Effector memory CD8-positive, alpha-beta T cell (primary cell): ENCODE data around the gene MYO7A.
A peak's percentile ranks its signal among the peaks of the same experiment; 100 is the strongest.

Experiments used
- ATAC-seq: fragments of 150-1000 bp; cut with Tn5 transposase; replicated peaks from 2 replicates; pipeline ENCODE4 v1.10.0; 2021; ENCODE audit warnings: mild to moderate bottlenecking, moderate library complexity
- DNase-seq, 3 experiments: peaks; one replicate each; pipeline ENCODE4 v3.0.0; 2021
- H3K27ac Mint-ChIP-seq, 2 donors: one replicate each; pipeline ENCODE4 v1.8.0; 2022; ENCODE audit warnings: mild to moderate bottlenecking in 2 of 2, mixed read lengths in 2 of 2, moderate library complexity in 2 of 2
- H3K27me3 Mint-ChIP-seq, 2 donors: one replicate each; pipeline ENCODE4 v1.8.0; 2022; ENCODE audit warnings: mixed read lengths in 2 of 2
- H3K36me3 Mint-ChIP-seq: one replicate; pipeline ENCODE4 v1.8.0; 2022; ENCODE audit warnings: mild to moderate bottlenecking, moderate library complexity, mixed read lengths; ENCODE audit not compliant: insufficient read depth
- H3K4me1 Mint-ChIP-seq, 2 donors: one replicate each; pipeline ENCODE4 v1.8.0; 2022; ENCODE audit warnings: low read depth in 2 of 2, mixed read lengths in 2 of 2
- H3K4me3 Mint-ChIP-seq, 2 donors: one replicate each; pipeline ENCODE4 v1.8.0; 2022; ENCODE audit warnings: mild to moderate bottlenecking in 2 of 2, mixed read lengths in 2 of 2, moderate library complexity in 2 of 2
- H3K9me3 Mint-ChIP-seq, 2 donors: one replicate each; pipeline ENCODE4 v1.8.0; 2022; ENCODE audit warnings: mixed read lengths in 2 of 2

The MYO7A gene

DNA sequence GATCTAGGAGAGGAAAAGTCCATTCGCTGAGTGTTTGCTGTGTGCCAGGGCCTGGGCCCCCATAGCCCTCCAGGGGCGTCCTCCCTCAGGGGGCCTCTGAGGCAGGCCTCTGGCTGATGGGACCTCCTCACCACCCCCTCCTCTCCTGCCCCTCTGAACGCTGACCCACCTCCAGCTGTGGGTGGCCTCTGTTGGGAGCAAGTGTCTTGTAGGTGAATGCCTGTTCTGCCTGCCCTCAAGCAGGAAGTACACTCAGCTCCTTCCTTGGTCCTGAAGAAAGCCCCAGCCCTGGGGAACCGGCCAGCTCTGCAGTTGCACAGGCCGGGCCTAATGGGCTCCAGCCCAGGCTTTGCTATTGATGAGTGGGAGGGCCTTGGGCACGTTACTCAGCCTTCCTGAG, 3.5 kb downstream of the MYO7A start:
- no peak for ATAC-seq
- H3K27me3 Mint-ChIP-seq: peaks cover 0 to 15% of the 10 kb centered on the region in 2 donors

DNA sequence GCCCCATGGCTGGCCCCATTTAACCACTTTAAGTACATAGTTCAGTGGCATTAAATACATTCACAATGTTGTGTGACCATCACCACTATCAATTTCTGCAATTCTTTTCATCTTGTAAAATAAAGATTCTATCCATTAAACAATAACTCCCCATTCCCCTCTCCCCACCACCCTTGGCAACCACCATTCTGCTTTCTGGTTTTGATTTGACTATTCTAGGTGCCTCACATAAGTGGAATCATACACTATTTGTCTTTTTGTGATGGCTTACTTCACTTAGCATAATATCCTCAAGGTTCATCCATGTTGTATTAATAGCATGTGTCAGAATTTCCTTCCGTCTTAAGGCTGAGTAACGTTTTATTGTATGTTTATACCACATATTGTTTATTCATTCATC, 7.0 kb downstream of the MYO7A start:
- H3K36me3 Mint-ChIP-seq: no peaks in the 10 kb centered on the region
- ATAC-seq (no peak), DNase-seq (no peak)
- H3K9me3 Mint-ChIP-seq: no peaks in the 10 kb centered on the region
- H3K4me1 Mint-ChIP-seq: peaks cover 0 to 2% of the 10 kb centered on the region in 2 donors
- peaks cover 0 to 31% of the 10 kb centered on the region in 2 donors for H3K27me3 Mint-ChIP-seq
- no peak overlapping the region for H3K4me3 Mint-ChIP-seq
- no peak overlapping the region for H3K27ac Mint-ChIP-seq

More for the DNA sequence above, 3.5 kb downstream of the MYO7A start:
- Mint-ChIP-seq H3K27ac (peak overlapping the region in 1 of 2 donors; percentile 75), H3K4me1 (peaks cover 10% of the 10 kb centered on the region in 2 donors), H3K36me3 (no peaks in the 10 kb centered on the region), H3K9me3 (no peaks in the 10 kb centered on the region), H3K4me3 (no peak overlapping the region)
- DNase-seq: no peak

- H3K27me3 Mint-ChIP-seq: peaks cover 0 to 32% of the 10 kb centered on the region in 2 donors
- no peak overlapping the region for H3K27ac Mint-ChIP-seq
- H3K36me3 Mint-ChIP-seq: no peaks in the 10 kb centered on the region
- DNase-seq (no peak), ATAC-seq (no peak)
- H3K4me1 Mint-ChIP-seq: peaks cover 0 to 2% of the 10 kb centered on the region in 2 donors
- H3K4me3 Mint-ChIP-seq: no peak overlapping the region
- no peaks in the 10 kb centered on the region for H3K9me3 Mint-ChIP-seq
These were observed 8.0 kb downstream of the MYO7A start for GRCh38 chr11:77136074-77136473.

DNA sequence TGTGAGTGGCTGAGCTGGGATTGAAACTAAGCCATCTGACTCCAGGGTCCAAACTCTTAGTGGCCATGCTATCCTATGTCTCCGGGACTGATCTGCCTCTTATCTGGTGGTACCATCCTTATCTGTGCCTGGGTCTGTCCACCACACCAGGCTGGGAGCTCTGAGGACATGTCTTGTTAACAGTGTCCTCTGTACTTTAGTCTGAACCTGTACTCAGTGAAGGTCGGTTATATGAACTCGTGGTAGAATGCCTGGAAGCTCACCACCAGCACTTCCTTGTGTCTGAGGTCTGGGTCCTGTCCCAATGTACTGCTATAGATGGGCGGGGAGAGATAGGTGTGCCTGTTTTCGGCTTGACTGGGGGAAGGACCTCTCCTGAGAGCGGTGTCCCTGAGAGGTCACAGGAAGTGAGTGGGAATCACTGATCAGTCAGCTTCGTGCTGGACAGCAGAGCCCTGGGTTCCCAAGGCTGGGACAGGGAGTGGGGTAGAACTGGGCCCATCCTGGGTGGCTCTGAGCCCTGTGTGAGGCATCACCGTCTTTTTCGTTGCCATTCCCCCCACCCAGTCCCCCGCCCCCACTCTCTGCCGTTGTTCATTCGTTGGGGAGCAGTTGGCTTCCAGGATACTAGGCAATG, 8.9 kb downstream of the MYO7A start:
- ATAC-seq: no peak
- Mint-ChIP-seq H3K27me3 (peaks cover 0 to 32% of the 10 kb centered on the region in 2 donors), H3K36me3 (no peaks in the 10 kb centered on the region)

GRCh38 chr11:77137421-77137820, 9.4 kb downstream of the MYO7A start:
- no peak overlapping the region for H3K4me3 Mint-ChIP-seq
- no peak overlapping the region for H3K27ac Mint-ChIP-seq
- peaks cover 3% of the 10 kb centered on the region for H3K36me3 Mint-ChIP-seq
- H3K4me1 Mint-ChIP-seq: peaks cover 8 to 12% of the 10 kb centered on the region in 2 donors
- peaks cover 0 to 32% of the 10 kb centered on the region in 2 donors for H3K27me3 Mint-ChIP-seq
- ATAC-seq (no peak), DNase-seq (no peak)
- no peaks in the 10 kb centered on the region for H3K9me3 Mint-ChIP-seq

More for the DNA sequence above, 8.9 kb downstream of the MYO7A start:
- Mint-ChIP-seq H3K9me3 (no peaks in the 10 kb centered on the region), H3K4me3 (no peak overlapping the region), H3K4me1 (peaks cover 3 to 7% of the 10 kb centered on the region in 2 donors), H3K27ac (no peak overlapping the region)
- no peak for DNase-seq

DNA sequence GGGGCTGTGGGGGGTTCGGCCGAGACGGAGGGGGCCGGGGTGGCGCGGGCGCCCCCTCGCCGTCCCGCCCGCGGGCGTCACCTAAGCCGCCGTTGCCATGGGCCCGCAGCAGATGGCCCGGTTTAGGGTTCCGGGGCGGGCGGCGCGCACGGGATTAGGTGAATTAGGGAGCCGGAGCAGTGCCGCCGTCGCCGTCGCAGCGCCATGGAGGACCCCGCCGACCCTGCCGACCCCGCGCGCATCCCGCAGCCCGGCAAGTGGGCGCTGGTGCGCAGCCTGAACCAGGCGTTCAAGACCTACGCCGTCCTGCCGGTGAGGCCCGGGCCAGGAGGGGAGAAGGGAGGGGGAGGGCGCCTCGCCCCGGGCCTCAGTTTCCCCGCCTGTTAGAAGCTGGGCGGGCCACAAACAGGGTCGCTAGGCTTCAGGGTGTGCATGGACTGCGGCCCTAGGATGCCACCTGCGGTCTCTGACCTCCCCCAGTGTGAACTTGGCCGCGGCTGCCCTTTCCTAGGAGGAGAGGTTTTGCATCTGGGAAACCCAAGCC, 10.1 kb downstream of the MYO7A start:
- peaks cover 12 to 18% of the 10 kb centered on the region in 2 donors for H3K4me1 Mint-ChIP-seq
- peaks cover 0 to 32% of the 10 kb centered on the region in 2 donors for H3K27me3 Mint-ChIP-seq
- no peak for DNase-seq
- no peak for ATAC-seq
- H3K4me3 Mint-ChIP-seq: no peak overlapping the region
- peaks cover 3% of the 10 kb centered on the region for H3K36me3 Mint-ChIP-seq
- H3K9me3 Mint-ChIP-seq: no peaks in the 10 kb centered on the region
- H3K27ac Mint-ChIP-seq: no peak overlapping the region

GRCh38 chr11:77139201-77139600, 11.2 kb downstream of the MYO7A start:
- ATAC-seq (no peak), DNase-seq (no peak)
- H3K9me3 Mint-ChIP-seq: no peaks in the 10 kb centered on the region
- H3K36me3 Mint-ChIP-seq: peaks cover 3% of the 10 kb centered on the region
- no peak overlapping the region for H3K27ac Mint-ChIP-seq
- peaks cover 16 to 22% of the 10 kb centered on the region in 2 donors for H3K4me1 Mint-ChIP-seq
- H3K27me3 Mint-ChIP-seq: peaks cover 0 to 32% of the 10 kb centered on the region in 2 donors
- no peak overlapping the region for H3K4me3 Mint-ChIP-seq

DNA sequence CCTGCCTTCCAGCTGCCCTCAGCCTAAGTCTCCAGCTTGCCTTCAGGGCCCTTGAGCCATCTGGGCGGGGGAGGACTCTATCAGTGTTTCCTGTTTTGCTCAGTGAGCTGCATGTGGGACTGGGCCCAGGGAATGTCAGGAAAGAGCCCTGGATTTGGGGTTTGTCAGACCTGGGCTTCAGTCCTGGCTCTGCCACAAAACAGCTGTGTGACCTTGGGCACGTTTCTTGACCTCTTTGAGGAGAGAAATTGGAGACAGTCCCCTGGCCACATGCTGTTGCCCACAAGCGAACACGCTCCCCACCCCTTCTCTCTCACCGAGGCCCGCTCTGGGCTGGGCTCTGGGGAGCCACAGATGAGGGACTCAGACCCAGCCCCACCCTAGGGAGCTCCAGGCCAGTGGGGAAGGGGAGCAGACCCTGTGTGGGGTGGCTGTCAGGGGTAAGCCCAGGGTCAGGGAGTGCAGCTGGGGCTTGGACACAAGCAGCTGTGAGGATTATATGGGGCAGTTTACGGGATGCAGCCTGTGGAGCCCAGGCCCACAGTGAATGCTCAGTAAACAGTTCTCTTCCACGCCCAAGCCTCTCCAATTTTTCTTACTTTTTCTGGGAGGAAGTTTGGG, 12.3 kb downstream of the MYO7A start:
- peaks cover 3% of the 10 kb centered on the region for H3K36me3 Mint-ChIP-seq
- H3K4me1 Mint-ChIP-seq: peaks cover 16 to 22% of the 10 kb centered on the region in 2 donors
- ATAC-seq: no peak
- H3K27me3 Mint-ChIP-seq: peaks cover 0 to 32% of the 10 kb centered on the region in 2 donors
- no peak overlapping the region for H3K27ac Mint-ChIP-seq
- no peak overlapping the region for H3K4me3 Mint-ChIP-seq
- H3K9me3 Mint-ChIP-seq: no peaks in the 10 kb centered on the region
- no peak for DNase-seq

DNA sequence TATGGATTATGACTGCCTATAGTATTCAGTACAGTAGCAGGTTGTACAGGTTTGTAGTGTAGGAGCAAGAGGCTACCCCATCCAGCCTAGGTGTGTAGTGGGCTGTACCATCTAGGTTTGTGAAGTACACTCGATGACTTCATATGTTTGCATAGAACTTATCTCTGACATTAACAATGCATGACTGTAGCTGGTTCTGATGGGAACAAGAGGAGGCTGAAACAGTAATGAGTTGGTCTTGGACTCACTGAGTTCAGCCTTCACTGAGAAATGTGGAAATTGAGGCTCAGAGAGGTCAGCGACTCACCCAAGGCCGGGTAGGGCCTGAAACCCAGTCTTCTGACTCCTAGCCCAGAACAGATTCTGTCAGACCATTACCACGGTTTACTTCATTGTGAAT, 13.0 kb downstream of the MYO7A start:
- H3K4me1 Mint-ChIP-seq: peaks cover 16 to 22% of the 10 kb centered on the region in 2 donors

DNA sequence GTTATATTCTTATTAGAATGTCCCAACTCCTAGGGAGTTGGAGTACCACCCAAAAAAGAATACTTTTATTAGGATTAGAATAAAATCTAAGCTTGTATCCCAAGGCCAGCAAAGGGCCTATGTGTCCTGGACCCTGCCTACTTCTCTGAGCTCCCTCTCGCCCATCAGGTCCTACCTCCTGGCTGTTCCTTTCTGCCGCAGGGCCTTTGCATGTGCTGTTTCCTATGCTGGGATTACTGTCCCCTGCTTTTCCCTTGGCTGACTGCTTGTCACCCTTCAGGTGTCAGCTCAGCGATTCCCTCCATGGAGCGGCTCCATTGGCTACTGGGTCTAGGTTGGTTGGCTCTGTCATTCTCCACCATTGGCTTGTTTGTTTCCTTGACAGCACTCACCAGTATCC, 13.4 kb downstream of the MYO7A start:
- Mint-ChIP-seq H3K36me3 (peaks cover 3% of the 10 kb centered on the region), H3K27me3 (peaks cover 0 to 30% of the 10 kb centered on the region in 2 donors), H3K27ac (peak overlapping the region in 1 of 2 donors; percentile 47), H3K4me1 (peaks cover 16 to 24% of the 10 kb centered on the region in 2 donors), H3K9me3 (no peaks in the 10 kb centered on the region), H3K4me3 (no peak overlapping the region)
- ATAC-seq (no peak), DNase-seq (no peak)

More for the DNA sequence above, 13.0 kb downstream of the MYO7A start:
- DNase-seq (no peak), ATAC-seq (no peak)
- peaks cover 3% of the 10 kb centered on the region for H3K36me3 Mint-ChIP-seq
- H3K9me3 Mint-ChIP-seq: no peaks in the 10 kb centered on the region
- no peak overlapping the region for H3K27ac Mint-ChIP-seq
- peaks cover 0 to 32% of the 10 kb centered on the region in 2 donors for H3K27me3 Mint-ChIP-seq
- no peak overlapping the region for H3K4me3 Mint-ChIP-seq

DNA sequence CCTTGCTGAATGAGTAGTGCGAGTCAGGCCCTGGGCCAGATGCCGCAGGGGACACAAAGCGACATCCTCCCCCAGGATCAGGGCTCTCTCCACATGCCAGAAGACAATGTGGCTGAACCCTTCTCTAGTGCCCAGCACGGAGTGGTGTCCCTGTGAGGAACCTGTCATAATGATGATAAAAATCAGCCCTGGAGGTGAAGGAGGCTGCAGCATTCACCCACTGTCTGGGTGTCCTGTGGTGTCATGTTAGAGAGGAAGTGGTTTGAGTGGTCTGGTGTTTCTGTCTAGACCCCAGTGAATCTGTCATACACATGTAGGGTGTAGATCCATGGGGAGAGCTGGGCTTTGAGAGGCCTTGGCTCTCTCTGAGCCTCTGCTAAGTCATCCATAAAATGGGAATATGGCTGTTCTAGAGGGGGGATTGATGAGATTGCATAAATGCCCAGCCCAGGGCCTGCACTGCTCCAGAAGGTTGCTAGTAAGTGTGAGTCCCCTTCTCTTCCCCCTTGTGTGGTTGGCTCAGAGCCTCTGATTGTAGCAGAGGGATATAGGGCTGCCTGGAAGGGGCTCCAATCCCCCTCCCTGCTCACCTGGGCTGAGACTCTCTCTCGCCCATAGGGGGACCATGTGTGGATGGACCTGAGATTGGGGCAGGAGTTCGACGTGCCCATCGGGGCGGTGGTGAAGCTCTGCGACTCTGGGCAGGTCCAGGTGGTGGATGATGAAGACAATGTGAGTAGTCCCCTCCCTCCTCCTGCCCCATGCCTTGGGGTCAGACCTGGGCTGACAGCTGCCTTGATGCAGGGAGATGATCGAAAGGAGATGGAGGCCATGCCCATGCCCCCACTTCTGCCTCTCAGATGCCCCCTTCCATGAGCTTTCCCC, 14.3 kb downstream of the MYO7A start:
- Mint-ChIP-seq H3K36me3 (peaks cover 3% of the 10 kb centered on the region), H3K4me1 (peaks cover 16 to 22% of the 10 kb centered on the region in 2 donors), H3K4me3 (peak overlapping the region; percentile 30), H3K27me3 (peaks cover 0 to 22% of the 10 kb centered on the region in 2 donors), H3K9me3 (no peaks in the 10 kb centered on the region), H3K27ac (peak overlapping the region; percentile 39 to 47)
- DNase-seq (peak; percentile 23 to 31 (median 23)), ATAC-seq (peak; percentile 95)

GRCh38 chr11:77143405-77144020, 15.5 kb downstream of the MYO7A start:
- Mint-ChIP-seq H3K9me3 (no peaks in the 10 kb centered on the region), H3K36me3 (peaks cover 7% of the 10 kb centered on the region), H3K27me3 (peaks cover 0 to 16% of the 10 kb centered on the region in 2 donors), H3K4me3 (no peak overlapping the region), H3K27ac (peak overlapping the region; percentile 31 to 39), H3K4me1 (peaks cover 23 to 28% of the 10 kb centered on the region in 2 donors)
- no peak for DNase-seq
- no peak for ATAC-seq
